Duodenal mucosa (tissue), 2 donors: ENCODE results near the gene MIB1.

Source experiments
- H3K27ac ChIP-seq: one replicate; pipeline ENCODE4 v1.7.0; 2013; ENCODE audit warnings: low read depth, low read length
- H3K27me3 ChIP-seq, 2 donors: one replicate each; pipeline ENCODE4 v1.7.0; 2013; ENCODE audit warnings: low read length in 2 of 2, control low read depth in 1 of 2; ENCODE audit not compliant: insufficient read depth in 2 of 2, control insufficient read depth in 1 of 2
- H3K36me3 ChIP-seq, 2 donors: one replicate each; pipeline ENCODE4 v1.7.0; 2013; ENCODE audit warnings: low read length in 2 of 2, control low read depth in 1 of 2; ENCODE audit not compliant: insufficient read depth in 2 of 2, control insufficient read depth in 1 of 2
- H3K4me1 ChIP-seq, 2 donors: one replicate each; pipeline ENCODE4 v1.7.0; 2013; ENCODE audit warnings: low read length in 2 of 2, control low read depth in 1 of 2; ENCODE audit not compliant: insufficient read depth in 2 of 2, control insufficient read depth in 1 of 2
- H3K4me3 ChIP-seq, 2 donors: one replicate each; pipeline ENCODE4 v1.7.0; 2013; ENCODE audit warnings: low read length in 2 of 2, low read depth in 1 of 2
- H3K9ac ChIP-seq, 2 donors: one replicate each; pipeline ENCODE4 v1.7.0; 2013; ENCODE audit warnings: low read length in 2 of 2, low read depth in 1 of 2
- H3K9me3 ChIP-seq, 2 donors: one replicate each; pipeline ENCODE4 v1.7.0; 2013; ENCODE audit warnings: low read length in 2 of 2, control low read depth in 1 of 2; ENCODE audit not compliant: control insufficient read depth in 1 of 2

MIB1 gene

GRCh38 chr18:21831413-21831831, 90.8 kb downstream of the MIB1 start:
- Histone ChIP-seq H3K27me3 (no peaks in the 10 kb centered on the region), H3K4me3 (no peak overlapping the region), H3K9ac (no peak overlapping the region), H3K9me3 (no peaks in the 10 kb centered on the region), H3K27ac (no peak overlapping the region), H3K4me1 (no peaks in the 10 kb centered on the region), H3K36me3 (peaks cover 0 to 3% of the 10 kb centered on the region in 2 donors)

- no peak overlapping the region for H3K27ac ChIP-seq
- H3K9me3 ChIP-seq, result no peaks in the 10 kb centered on the region
- no peaks in the 10 kb centered on the region for H3K27me3 ChIP-seq
- no peak overlapping the region for H3K4me3 ChIP-seq
- no peak overlapping the region for H3K9ac ChIP-seq
- peaks cover 4 to 5% of the 10 kb centered on the region in 2 donors for H3K36me3 ChIP-seq
- no peaks in the 10 kb centered on the region for H3K4me1 ChIP-seq
These were observed 93.2 kb downstream of the MIB1 start for GRCh38 chr18:21833604-21834298.

GRCh38 chr18:21834299-21834660, 93.7 kb downstream of the MIB1 start:
- H3K9me3 ChIP-seq, result no peaks in the 10 kb centered on the region
- H3K36me3 ChIP-seq, result peaks cover 5 to 6% of the 10 kb centered on the region in 2 donors
- H3K9ac ChIP-seq, result no peak overlapping the region
- H3K4me3 ChIP-seq, result no peak overlapping the region
- H3K27me3 ChIP-seq, result no peaks in the 10 kb centered on the region
- no peaks in the 10 kb centered on the region for H3K4me1 ChIP-seq
- no peak overlapping the region for H3K27ac ChIP-seq

- H3K9me3 ChIP-seq, result no peaks in the 10 kb centered on the region
- no peaks in the 10 kb centered on the region for H3K27me3 ChIP-seq
- peaks cover 11 to 24% of the 10 kb centered on the region in 2 donors for H3K36me3 ChIP-seq
- no peak overlapping the region for H3K9ac ChIP-seq
- no peaks in the 10 kb centered on the region for H3K4me1 ChIP-seq
- no peak overlapping the region for H3K27ac ChIP-seq
- no peak overlapping the region for H3K4me3 ChIP-seq
These were observed 101.0 kb downstream of the MIB1 start for GRCh38 chr18:21841570-21841969.

- H3K9ac ChIP-seq, result no peak overlapping the region
- no peak overlapping the region for H3K27ac ChIP-seq
- H3K27me3 ChIP-seq, result no peaks in the 10 kb centered on the region
- H3K4me1 ChIP-seq, result no peaks in the 10 kb centered on the region
- H3K36me3 ChIP-seq, result peaks cover 10 to 30% of the 10 kb centered on the region in 2 donors
- H3K4me3 ChIP-seq, result no peak overlapping the region
- H3K9me3 ChIP-seq, result no peaks in the 10 kb centered on the region
These were observed 102.7 kb downstream of the MIB1 start for GRCh38 chr18:21843341-21843740.

- no peak overlapping the region for H3K9ac ChIP-seq
- H3K4me3 ChIP-seq, result no peak overlapping the region
- H3K27me3 ChIP-seq, result no peaks in the 10 kb centered on the region
- no peak overlapping the region for H3K27ac ChIP-seq
- no peaks in the 10 kb centered on the region for H3K9me3 ChIP-seq
- H3K4me1 ChIP-seq, result no peaks in the 10 kb centered on the region
- peaks cover 2 to 6% of the 10 kb centered on the region in 2 donors for H3K36me3 ChIP-seq
These were observed 110.9 kb downstream of the MIB1 start for GRCh38 chr18:21851327-21851961.

GRCh38 chr18:21853016-21853415, 112.4 kb downstream of the MIB1 start:
- no peaks in the 10 kb centered on the region for H3K9me3 ChIP-seq
- H3K36me3 ChIP-seq, result peaks cover 2 to 4% of the 10 kb centered on the region in 2 donors
- H3K4me3 ChIP-seq, result no peak overlapping the region
- H3K27me3 ChIP-seq, result no peaks in the 10 kb centered on the region
- H3K27ac ChIP-seq, result no peak overlapping the region
- no peak overlapping the region for H3K9ac ChIP-seq
- no peaks in the 10 kb centered on the region for H3K4me1 ChIP-seq

- H3K27me3 ChIP-seq, result no peaks in the 10 kb centered on the region
- H3K36me3 ChIP-seq, result peaks cover 2 to 7% of the 10 kb centered on the region in 2 donors
- no peaks in the 10 kb centered on the region for H3K4me1 ChIP-seq
- H3K4me3 ChIP-seq, result no peak overlapping the region
- H3K9ac ChIP-seq, result no peak overlapping the region
- no peak overlapping the region for H3K27ac ChIP-seq
- H3K9me3 ChIP-seq, result no peaks in the 10 kb centered on the region
These were observed 113.4 kb downstream of the MIB1 start for GRCh38 chr18:21853775-21854552.

GRCh38 chr18:21855432-21855831, 114.8 kb downstream of the MIB1 start:
- Histone ChIP-seq H3K36me3 (peaks cover 2 to 13% of the 10 kb centered on the region in 2 donors), H3K27ac (no peak overlapping the region), H3K27me3 (no peaks in the 10 kb centered on the region), H3K9me3 (no peaks in the 10 kb centered on the region), H3K4me3 (no peak overlapping the region), H3K9ac (no peak overlapping the region), H3K4me1 (no peaks in the 10 kb centered on the region)

- Histone ChIP-seq H3K4me1 (no peaks in the 10 kb centered on the region), H3K4me3 (no peak overlapping the region), H3K9ac (no peak overlapping the region), H3K9me3 (no peaks in the 10 kb centered on the region), H3K27me3 (no peaks in the 10 kb centered on the region), H3K27ac (no peak overlapping the region), H3K36me3 (peaks cover 6 to 24% of the 10 kb centered on the region in 2 donors)
These were observed 117.3 kb downstream of the MIB1 start for GRCh38 chr18:21857871-21858270.
